GM23338 (cell line): ENCODE measurements around the gene HS6ST1. TPM values are rescaled to one million over a fixed set of nuclear protein-coding genes. Genes with fewer than 3 reads are reported as not detected.

Experiments
- ATAC-seq: fragments of 200-7000 bp; cut with Tn5 transposase; 3 replicates; pipeline ENCODE4 v1.9.1; 2020
- DNase-seq: peaks from one replicate; pipeline ENCODE4 v3.0.0-alpha.2; 2015; ENCODE audit warnings: low spot score
- H2AFZ ChIP-seq: fragments of 200-600 bp; sonication (generic); 2 replicates; pipeline ENCODE4 v1.8.0; 2016; ENCODE audit warnings: antibody characterized with exemption, mild to moderate bottlenecking, moderate library complexity
- H3F3A ChIP-seq: fragments of 200-600 bp; sonication (generic); replicated peaks from 2 replicates; pipeline ENCODE4 v1.8.0; 2017; ENCODE audit warnings: antibody characterized with exemption, mixed run types, low read depth
- H3K27ac ChIP-seq: fragments of 200-600 bp; sonication (generic); 2 replicates; pipeline ENCODE4 v1.6.1; 2016; ENCODE audit warnings: low read depth
- H3K27me3 ChIP-seq: fragments of 200-600 bp; sonication (generic); 2 replicates; pipeline ENCODE4 v1.8.0; 2016; ENCODE audit warnings: mild to moderate bottlenecking, mixed run types, moderate library complexity; ENCODE audit not compliant: insufficient read depth
- H3K36me3 ChIP-seq: fragments of 200-600 bp; sonication (generic); 2 replicates; pipeline ENCODE4 v1.8.0; 2016; ENCODE audit warnings: mild to moderate bottlenecking; ENCODE audit not compliant: insufficient read depth
- H3K4me1 ChIP-seq: fragments of 200-600 bp; sonication (generic); 2 replicates; pipeline ENCODE4 v1.8.0; 2016; ENCODE audit warnings: mild to moderate bottlenecking, moderate library complexity; ENCODE audit not compliant: insufficient read depth
- H3K4me2 ChIP-seq: fragments of 200-600 bp; sonication (generic); 2 replicates; pipeline ENCODE4 v1.7.1; 2017; ENCODE audit warnings: mixed run types
- H3K4me3 ChIP-seq: fragments of 200-600 bp; sonication (generic); 2 replicates; pipeline ENCODE4 v1.6.1; 2016; ENCODE audit warnings: mixed run types
- H3K79me2 ChIP-seq: fragments of 200-600 bp; sonication (generic); replicated peaks from 2 replicates; pipeline ENCODE4 v1.8.0; 2017; ENCODE audit warnings: mild to moderate bottlenecking; ENCODE audit not compliant: insufficient read depth
- H3K9me2 ChIP-seq: fragments of 200-600 bp; sonication (generic); 2 replicates; pipeline ENCODE4 v1.8.0; 2017; ENCODE audit not compliant: insufficient read depth
- H4K20me1 ChIP-seq: fragments of 200-600 bp; sonication (generic); replicated peaks from 2 replicates; pipeline ENCODE4 v1.8.0; 2017; ENCODE audit warnings: mild to moderate bottlenecking; ENCODE audit not compliant: insufficient read depth
- H3K27ac Mint-ChIP-seq: 2 replicates; pipeline ENCODE4 v1.8.0; 2020; ENCODE audit warnings: inconsistent platforms, mild to moderate bottlenecking, moderate library complexity, mixed read lengths
- H3K27me3 Mint-ChIP-seq: 3 replicates; pipeline ENCODE4 v1.8.0; 2022; ENCODE audit warnings: low read depth, mild to moderate bottlenecking, moderate library complexity, mixed read lengths, inconsistent platforms; ENCODE audit not compliant: insufficient read depth, poor library complexity
- H3K36me3 Mint-ChIP-seq: 3 replicates; pipeline ENCODE4 v1.8.0; 2021; ENCODE audit warnings: low read depth, mild to moderate bottlenecking, inconsistent platforms, moderate library complexity, mixed read lengths
- H3K4me1 Mint-ChIP-seq: 3 replicates; pipeline ENCODE4 v1.8.0; 2020; ENCODE audit warnings: mild to moderate bottlenecking, inconsistent platforms, mixed read lengths
- H3K4me3 Mint-ChIP-seq: 3 replicates; pipeline ENCODE4 v1.8.0; 2021; ENCODE audit warnings: moderate library complexity, mild to moderate bottlenecking, inconsistent platforms, mixed read lengths
- H3K9me3 Mint-ChIP-seq: 3 replicates; pipeline ENCODE4 v1.8.0; 2020; ENCODE audit warnings: moderate library complexity, mild to moderate bottlenecking, inconsistent platforms, mixed read lengths
- CREB1 ChIP-seq: fragments of 250-450 bp; sonication (Bioruptor Pico); IDR thresholded peaks from 2 replicates; pipeline ENCODE4 v1.5.0; 2020; ENCODE audit warnings: low read depth, mild to moderate bottlenecking, moderate library complexity
- CTCF ChIP-seq, 2 experiments: fragments of 200-600 bp in 1 of 2; sonication (generic) in 1 of 2; conservative IDR thresholded peaks; 2 replicates each; pipeline versions ENCODE4 v1.5.1 to v1.6.1; 2016 to 2017; ENCODE audit warnings: antibody characterized with exemption in 2 of 2, low read depth in 2 of 2, mild to moderate bottlenecking in 2 of 2, moderate library complexity in 1 of 2
- EZH2 ChIP-seq: fragments of 200-600 bp; sonication (generic); IDR thresholded peaks from one replicate; pipeline ENCODE4 v1.8.0; 2017; ENCODE audit warnings: antibody characterized with exemption, mild to moderate bottlenecking, low read depth; ENCODE audit not compliant: unreplicated experiment
- EZH2phosphoT487 ChIP-seq: fragments of 200-600 bp; sonication (generic); IDR thresholded peaks from one replicate; pipeline ENCODE4 v1.8.1; 2018; ENCODE audit warnings: antibody characterized with exemption; ENCODE audit not compliant: unreplicated experiment
- JUNB ChIP-seq: IDR thresholded peaks from one replicate; pipeline ENCODE4 v1.6.1; 2016; ENCODE audit warnings: antibody characterized with exemption; ENCODE audit not compliant: unreplicated experiment
- NANOG ChIP-seq: IDR thresholded peaks from 2 replicates; pipeline ENCODE4 v1.6.1; 2016; ENCODE audit warnings: antibody characterized with exemption, borderline replicate concordance
- POLR2AphosphoS5 ChIP-seq: IDR thresholded peaks from 2 replicates; pipeline ENCODE4 v1.6.1; 2016; ENCODE audit warnings: antibody characterized with exemption, low read depth
- STAT1 ChIP-seq: IDR thresholded peaks from one replicate; pipeline ENCODE4 v1.6.1; 2016; ENCODE audit warnings: antibody characterized with exemption; ENCODE audit not compliant: unreplicated experiment
- ZNF114 ChIP-seq: fragments of 250-450 bp; sonication (Bioruptor Pico); IDR thresholded peaks from 2 replicates; pipeline ENCODE4 v1.5.0; 2020; ENCODE audit warnings: mild to moderate bottlenecking, moderate library complexity
- ZNF331 ChIP-seq: fragments of 250-450 bp; sonication (Bioruptor Pico); IDR thresholded peaks from 2 replicates; pipeline ENCODE4 v1.5.0; 2020; ENCODE audit warnings: low read depth, mild to moderate bottlenecking, moderate library complexity
- polyA plus RNA-seq: library from polyadenylated mRNA; unstranded; fragments of >200 nt; fragmentation: Nextera tagmentation; extraction: Ambion mirVana; gene quantifications from 2 replicates; pipeline ENCODE4 v1.2.1, GENCODE V29; 2016
- total RNA-seq: library from RNA; depleted of rRNA; stranded (reverse); fragments of >200 nt; shearing (Covaris generic); gene quantifications from 2 replicates; pipeline ENCODE4 v1.2.3, GENCODE V29; 2014
- TF ChIP-seq, protein P1 (sequence below): IDR thresholded peaks from one replicate; pipeline ENCODE4 v1.6.1; 2018; ENCODE audit warnings: antibody characterized with exemption; ENCODE audit not compliant: unreplicated experiment
- TF ChIP-seq, protein P2 (sequence below): fragments of 250-450 bp; sonication (Bioruptor Pico); IDR thresholded peaks from 2 replicates; pipeline ENCODE4 v1.5.0; 2020; ENCODE audit warnings: mild to moderate bottlenecking, moderate library complexity

HS6ST1 gene
- total and polyA plus RNA-seq, 2 experiments from 2014 or later = 21.1 to 106 TPM

GRCh38 chr2:128301021-128301420, 17.6 kb downstream of the HS6ST1 start (continued):
- TF ChIP-seq ZNF114 (CRISPR knock-in tag) (no peak), CTCF (conservative IDR thresholded peaks at IDR 0.05; ENCODE audit: low read depth in 2 of 2) (no peak), EZH2 (no peak), POLR2AphosphoS5 (no peak)

DNA sequence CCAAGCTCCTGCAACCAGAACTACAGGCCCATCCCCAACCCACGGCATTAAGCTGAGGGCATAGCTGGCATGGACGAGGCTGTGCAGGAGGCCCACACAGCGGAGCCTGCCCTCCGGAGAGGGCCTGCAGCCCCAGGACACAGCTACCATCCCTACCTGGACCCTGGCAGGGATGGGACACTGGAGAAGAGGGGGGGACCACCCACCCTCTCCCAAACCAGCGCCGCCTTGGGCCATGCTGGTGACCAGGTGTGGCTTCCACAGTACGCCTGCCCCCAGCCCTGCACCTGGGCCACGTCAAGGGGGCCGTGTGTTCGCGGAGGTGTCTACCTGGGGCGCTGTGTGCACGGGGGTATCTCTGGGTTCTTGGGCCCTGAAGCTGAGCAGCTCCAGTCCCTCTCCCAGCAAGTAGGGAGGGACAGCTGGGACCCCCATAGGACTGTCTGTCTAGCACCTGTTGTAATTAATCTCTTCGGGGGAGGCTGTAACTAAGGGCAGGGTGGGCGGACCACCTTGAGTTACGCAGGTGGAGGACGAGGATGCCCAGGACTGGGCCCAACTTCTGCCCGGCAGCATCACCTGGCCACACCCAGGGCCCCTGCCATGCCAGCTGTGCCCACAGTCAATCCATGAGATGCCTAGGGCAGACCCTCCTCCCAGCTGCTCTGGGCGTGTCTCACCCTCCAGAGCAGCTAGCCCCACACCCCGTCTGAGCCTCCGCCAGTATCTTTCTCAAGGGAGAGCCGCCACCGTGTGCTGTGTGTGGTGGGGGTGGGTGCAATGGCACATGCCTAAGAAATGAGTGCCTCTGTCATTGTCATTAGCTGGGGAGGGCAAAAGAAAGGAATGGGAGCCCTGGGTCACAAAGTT, 18.3 kb downstream of the HS6ST1 start:
- Histone ChIP-seq H2AFZ (no peak overlapping the region), H3K27ac (no peak overlapping the region), H3K4me2 (no peak overlapping the region), H3K79me2 (peaks cover 100% of the 10 kb centered on the region), H4K20me1 (peaks cover 49% of the 10 kb centered on the region), H3K9me2 (no peaks in the 10 kb centered on the region), H3K4me1 (peaks cover 15% of the 10 kb centered on the region; the same call in 1 of the 2 replicates), H3K36me3 (no peaks in the 10 kb centered on the region), H3F3A (no peaks in the 10 kb centered on the region), H3K4me3 (no peak overlapping the region), H3K27me3 (no peaks in the 10 kb centered on the region)
- ATAC-seq (no peak), DNase-seq (no peak)
- Mint-ChIP-seq H3K27me3 (peaks cover 4% of the 10 kb centered on the region), H3K9me3 (no peaks in the 10 kb centered on the region; the same call in 1 of the 3 replicates), H3K36me3 (peaks cover 4% of the 10 kb centered on the region; the same call in 2 of the 3 replicates), H3K4me1 (peaks cover 39% of the 10 kb centered on the region), H3K27ac (no peak overlapping the region), H3K4me3 (no peak overlapping the region)
- no peak for TF ChIP-seq EZH2
- TF ChIP-seq, protein P1, sequence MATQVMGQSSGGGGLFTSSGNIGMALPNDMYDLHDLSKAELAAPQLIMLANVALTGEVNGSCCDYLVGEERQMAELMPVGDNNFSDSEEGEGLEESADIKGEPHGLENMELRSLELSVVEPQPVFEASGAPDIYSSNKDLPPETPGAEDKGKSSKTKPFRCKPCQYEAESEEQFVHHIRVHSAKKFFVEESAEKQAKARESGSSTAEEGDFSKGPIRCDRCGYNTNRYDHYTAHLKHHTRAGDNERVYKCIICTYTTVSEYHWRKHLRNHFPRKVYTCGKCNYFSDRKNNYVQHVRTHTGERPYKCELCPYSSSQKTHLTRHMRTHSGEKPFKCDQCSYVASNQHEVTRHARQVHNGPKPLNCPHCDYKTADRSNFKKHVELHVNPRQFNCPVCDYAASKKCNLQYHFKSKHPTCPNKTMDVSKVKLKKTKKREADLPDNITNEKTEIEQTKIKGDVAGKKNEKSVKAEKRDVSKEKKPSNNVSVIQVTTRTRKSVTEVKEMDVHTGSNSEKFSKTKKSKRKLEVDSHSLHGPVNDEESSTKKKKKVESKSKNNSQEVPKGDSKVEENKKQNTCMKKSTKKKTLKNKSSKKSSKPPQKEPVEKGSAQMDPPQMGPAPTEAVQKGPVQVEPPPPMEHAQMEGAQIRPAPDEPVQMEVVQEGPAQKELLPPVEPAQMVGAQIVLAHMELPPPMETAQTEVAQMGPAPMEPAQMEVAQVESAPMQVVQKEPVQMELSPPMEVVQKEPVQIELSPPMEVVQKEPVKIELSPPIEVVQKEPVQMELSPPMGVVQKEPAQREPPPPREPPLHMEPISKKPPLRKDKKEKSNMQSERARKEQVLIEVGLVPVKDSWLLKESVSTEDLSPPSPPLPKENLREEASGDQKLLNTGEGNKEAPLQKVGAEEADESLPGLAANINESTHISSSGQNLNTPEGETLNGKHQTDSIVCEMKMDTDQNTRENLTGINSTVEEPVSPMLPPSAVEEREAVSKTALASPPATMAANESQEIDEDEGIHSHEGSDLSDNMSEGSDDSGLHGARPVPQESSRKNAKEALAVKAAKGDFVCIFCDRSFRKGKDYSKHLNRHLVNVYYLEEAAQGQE = no peak
- no peak for TF ChIP-seq EZH2phosphoT487
- no peak for TF ChIP-seq ZNF331 (CRISPR knock-in tag)
- no peak for TF ChIP-seq JUNB
- TF ChIP-seq NANOG = no peak
- TF ChIP-seq CREB1 (CRISPR knock-in tag) = no peak
- no peak for TF ChIP-seq STAT1
- TF ChIP-seq, protein P2, sequence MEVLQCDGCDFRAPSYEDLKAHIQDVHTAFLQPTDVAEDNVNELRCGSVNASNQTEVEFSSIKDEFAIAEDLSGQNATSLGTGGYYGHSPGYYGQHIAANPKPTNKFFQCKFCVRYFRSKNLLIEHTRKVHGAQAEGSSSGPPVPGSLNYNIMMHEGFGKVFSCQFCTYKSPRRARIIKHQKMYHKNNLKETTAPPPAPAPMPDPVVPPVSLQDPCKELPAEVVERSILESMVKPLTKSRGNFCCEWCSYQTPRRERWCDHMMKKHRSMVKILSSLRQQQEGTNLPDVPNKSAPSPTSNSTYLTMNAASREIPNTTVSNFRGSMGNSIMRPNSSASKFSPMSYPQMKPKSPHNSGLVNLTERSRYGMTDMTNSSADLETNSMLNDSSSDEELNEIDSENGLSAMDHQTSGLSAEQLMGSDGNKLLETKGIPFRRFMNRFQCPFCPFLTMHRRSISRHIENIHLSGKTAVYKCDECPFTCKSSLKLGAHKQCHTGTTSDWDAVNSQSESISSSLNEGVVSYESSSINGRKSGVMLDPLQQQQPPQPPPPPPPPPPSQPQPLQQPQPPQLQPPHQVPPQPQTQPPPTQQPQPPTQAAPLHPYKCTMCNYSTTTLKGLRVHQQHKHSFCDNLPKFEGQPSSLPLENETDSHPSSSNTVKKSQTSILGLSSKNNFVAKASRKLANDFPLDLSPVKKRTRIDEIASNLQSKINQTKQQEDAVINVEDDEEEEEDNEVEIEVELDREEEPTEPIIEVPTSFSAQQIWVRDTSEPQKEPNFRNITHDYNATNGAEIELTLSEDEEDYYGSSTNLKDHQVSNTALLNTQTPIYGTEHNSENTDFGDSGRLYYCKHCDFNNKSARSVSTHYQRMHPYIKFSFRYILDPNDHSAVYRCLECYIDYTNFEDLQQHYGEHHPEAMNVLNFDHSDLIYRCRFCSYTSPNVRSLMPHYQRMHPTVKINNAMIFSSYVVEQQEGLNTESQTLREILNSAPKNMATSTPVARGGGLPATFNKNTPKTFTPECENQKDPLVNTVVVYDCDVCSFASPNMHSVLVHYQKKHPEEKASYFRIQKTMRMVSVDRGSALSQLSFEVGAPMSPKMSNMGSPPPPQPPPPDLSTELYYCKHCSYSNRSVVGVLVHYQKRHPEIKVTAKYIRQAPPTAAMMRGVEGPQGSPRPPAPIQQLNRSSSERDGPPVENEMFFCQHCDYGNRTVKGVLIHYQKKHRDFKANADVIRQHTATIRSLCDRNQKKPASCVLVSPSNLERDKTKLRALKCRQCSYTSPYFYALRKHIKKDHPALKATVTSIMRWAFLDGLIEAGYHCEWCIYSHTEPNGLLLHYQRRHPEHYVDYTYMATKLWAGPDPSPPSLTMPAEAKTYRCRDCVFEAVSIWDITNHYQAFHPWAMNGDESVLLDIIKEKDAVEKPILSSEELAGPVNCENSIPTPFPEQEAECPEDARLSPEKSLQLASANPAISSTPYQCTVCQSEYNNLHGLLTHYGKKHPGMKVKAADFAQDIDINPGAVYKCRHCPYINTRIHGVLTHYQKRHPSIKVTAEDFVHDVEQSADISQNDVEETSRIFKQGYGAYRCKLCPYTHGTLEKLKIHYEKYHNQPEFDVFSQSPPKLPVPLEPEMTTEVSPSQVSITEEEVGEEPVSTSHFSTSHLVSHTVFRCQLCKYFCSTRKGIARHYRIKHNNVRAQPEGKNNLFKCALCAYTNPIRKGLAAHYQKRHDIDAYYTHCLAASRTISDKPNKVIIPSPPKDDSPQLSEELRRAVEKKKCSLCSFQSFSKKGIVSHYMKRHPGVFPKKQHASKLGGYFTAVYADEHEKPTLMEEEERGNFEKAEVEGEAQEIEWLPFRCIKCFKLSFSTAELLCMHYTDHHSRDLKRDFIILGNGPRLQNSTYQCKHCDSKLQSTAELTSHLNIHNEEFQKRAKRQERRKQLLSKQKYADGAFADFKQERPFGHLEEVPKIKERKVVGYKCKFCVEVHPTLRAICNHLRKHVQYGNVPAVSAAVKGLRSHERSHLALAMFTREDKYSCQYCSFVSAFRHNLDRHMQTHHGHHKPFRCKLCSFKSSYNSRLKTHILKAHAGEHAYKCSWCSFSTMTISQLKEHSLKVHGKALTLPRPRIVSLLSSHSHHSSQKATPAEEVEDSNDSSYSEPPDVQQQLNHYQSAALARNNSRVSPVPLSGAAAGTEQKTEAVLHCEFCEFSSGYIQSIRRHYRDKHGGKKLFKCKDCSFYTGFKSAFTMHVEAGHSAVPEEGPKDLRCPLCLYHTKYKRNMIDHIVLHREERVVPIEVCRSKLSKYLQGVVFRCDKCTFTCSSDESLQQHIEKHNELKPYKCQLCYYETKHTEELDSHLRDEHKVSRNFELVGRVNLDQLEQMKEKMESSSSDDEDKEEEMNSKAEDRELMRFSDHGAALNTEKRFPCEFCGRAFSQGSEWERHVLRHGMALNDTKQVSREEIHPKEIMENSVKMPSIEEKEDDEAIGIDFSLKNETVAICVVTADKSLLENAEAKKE (CRISPR knock-in tag) = no peak
